Activated CD4-positive, alpha-beta T cell treated with anti-CD3 and anti-CD28 coated beads, Interleukin-2, amount 50 U/mL, for 4 hours (primary cell): ENCODE data around the gene ERN1.

Source experiments
- DNase-seq, 2 experiments: peaks; one replicate each; pipeline ENCODE4 v3.0.0-alpha.2; 2020

The ERN1 gene

DNA sequence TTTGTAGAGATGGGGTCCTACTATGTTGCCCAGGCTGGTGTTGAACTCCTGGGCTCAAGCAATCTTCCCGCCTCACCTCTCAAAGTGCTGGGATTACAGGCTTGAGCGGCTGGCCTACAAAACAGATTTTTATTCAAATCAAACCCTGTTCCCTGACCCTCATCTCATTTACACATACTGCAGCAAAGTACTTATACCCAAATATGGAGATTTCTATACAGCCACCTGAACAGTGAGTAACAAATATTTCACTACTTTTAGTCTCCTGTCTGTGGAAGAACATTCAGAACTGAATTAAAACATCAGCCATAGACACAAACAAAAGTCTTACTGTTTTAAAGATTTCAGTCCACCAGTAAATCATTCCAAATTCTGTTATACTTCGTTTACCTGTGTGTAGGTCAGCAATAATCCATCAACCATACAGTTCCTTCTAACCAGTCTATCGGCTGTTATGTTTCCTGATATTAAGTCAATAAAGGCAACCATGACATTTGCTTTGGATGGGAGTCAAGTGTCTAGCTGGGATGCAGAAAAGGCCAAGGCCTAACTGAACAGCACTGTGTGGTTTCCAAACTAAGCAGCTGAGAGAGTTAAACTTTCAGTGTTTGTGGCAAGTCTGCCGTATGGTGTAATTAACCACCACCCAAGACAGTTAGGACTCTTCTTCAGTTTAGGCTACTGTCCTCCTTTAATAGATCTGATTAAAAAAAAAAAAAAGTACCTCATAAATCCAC lies 22.3 kb downstream of the ERN1 start:
- no peak for DNase-seq

DNA sequence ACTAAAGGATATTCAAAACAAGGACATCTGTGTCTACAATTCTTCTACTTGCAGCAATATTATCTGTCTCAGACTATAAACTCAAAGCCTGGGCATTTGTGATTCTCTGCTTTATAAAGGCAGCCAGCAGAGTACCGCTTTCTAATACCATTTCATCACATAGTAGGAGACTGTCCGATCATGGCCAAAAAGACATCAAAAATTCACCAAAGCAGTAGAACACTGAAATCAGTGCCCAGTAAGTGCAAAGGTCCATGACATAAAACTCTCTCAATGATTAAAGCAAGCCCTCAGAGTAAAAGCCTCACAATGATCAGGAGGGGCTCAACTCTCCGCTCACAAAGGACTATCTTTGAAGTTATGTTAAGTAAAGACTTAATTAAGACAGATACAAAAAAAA lies 23.0 kb downstream of the ERN1 start:
- DNase-seq = no peak

DNA sequence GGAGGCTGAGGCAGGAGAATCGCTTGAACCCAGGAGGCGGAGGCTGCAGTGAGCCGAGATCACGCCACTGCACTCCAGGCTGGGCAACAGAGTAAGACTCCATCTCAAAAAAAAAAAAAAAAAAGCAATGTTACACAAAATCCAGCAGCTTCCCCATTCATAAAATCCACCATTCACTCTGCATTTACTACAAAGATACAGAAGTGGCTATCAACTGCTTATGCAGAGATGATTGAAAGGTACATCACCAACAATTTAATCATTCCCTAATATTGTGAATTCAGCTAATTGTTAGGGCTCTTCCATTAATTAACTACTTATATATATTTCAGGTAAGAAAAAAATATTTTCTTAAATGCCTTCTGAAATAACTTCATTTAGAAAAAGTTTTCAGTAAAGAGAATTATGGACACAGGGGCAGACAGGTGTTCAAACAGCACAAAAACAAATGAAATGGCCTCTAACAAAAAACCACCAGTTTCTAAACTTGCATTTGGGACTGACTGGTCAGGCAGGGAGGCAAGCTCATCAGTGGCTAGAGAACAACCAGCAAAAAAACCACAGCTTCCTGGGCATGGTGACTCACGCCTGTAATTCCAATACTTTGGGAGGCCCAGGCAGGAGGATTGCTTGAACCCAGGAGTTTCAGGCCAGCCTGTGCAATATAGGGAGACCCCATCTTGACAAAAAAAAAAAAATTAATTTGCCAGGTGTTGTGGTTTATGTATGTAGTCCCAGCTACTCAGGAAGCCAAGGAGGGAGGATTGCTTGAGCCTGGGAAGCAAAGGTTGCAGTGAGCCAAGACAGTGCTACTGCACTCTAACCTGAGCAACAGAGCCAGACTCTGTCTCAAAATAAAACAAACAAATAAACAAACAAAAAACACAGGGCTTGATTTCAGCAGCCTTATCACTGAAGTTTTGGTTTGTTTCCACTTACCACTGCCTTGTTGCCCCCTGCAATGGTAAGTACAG lies 26.3 kb downstream of the ERN1 start:
- no peak for DNase-seq

DNA sequence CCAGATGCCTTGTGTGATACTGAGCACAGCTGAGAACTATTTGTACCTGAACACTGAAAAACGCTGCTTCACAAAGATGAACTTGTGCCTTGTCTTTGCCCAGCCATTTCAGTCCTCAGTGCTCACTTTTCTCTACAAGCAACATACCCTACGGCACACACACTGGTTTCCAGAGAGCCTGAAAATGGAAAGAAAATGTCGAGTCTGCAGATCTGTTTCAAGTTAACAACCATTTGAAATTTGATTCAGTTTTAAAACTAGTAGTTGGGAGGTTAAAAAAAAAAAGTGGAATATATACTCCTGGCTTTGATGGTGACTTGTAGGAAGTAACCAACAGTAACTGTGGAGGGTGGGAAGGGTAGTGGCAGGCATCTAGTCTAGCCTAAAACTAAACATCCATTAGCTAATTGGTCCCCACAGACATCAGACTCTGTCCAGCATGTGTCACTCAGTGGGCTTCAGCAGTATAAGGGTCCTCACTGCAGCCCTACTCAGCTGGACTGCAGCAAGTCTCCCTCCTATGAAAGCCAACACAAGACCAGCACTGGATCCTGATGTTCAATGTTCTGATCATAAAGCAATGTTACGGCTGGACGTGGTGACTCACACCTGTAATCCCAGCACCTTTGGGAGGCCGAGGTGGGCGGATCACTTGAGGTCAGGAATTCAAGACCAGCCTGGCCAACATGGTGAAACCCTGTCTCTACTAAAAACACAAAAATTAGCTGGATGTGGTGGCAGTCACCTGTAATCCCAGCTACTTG lies 27.1 kb downstream of the ERN1 start:
- DNase-seq = no peak

DNA sequence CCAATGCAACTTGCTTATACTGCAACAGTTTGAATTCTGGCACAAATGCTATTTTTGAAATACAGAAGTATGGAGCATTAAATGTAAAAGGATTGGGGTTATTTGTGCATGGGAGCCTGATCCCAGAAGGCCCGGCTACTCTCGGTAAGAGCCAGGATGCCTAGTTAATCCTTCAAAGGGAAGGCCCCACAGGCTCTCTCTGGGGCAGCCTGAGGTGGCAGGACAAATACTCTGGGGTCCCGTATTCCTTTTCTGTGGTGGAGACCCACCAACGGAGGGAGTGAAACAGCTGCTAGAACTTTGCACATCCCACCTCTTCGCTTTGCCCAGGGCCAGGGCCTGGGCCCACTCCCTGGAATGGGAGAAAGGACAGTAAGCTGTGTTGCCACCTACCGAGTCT lies 30.4 kb downstream of the ERN1 start:
- no peak for DNase-seq

DNA sequence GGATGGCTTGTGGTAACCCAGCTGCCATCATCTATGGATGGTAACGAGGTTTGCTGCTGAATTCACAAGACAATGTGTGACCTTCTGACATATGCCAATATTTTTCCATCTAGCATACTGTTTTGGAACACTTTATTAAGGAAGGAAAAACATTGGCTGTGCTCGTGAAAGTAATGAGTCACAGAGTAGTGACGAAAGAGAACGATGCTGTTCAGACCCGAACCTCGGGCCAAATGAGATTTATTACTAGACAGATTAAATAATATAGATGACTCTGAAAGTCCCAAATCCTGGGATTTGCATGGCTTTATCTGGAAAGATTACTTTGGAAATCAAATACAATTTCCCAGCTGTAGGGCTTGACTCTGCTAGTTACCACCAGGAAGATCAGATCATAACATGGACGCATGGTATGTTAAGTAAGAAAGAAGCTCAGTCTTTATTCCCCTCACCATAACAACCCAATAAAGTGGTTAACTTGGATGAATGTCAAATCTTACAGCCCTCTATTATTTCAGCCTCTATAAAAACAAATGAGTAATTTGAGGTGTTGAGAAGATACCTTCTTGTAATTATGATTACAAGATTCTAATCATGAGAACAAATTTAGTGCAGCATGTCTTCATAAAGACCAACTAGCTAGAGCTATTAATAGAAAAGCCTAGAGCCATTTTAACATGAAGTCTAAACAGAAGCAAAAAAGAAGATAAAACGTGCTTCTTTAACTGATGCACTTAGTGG lies 32.6 kb downstream of the ERN1 start:
- DNase-seq = no peak

DNA sequence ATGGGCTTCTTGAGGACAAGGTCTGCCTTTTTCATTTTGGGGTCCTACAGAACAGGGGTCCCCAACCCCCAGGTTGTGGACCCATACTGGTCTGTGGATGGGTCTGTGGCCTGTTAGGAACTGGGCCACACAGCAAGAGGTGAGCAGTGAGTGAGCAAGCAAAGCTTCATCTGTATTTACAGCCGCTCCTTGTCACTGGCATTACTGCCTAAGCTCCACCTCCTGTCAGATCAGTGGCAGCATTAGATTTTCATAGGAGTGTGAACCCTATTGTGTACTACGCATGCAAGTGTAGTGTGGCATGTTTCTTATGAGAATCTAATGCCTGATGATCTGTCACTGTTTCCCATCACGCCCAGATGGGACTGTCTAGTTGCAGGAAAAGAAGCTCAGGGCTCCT lies 33.9 kb downstream of the ERN1 start:
- no peak for DNase-seq

DNA sequence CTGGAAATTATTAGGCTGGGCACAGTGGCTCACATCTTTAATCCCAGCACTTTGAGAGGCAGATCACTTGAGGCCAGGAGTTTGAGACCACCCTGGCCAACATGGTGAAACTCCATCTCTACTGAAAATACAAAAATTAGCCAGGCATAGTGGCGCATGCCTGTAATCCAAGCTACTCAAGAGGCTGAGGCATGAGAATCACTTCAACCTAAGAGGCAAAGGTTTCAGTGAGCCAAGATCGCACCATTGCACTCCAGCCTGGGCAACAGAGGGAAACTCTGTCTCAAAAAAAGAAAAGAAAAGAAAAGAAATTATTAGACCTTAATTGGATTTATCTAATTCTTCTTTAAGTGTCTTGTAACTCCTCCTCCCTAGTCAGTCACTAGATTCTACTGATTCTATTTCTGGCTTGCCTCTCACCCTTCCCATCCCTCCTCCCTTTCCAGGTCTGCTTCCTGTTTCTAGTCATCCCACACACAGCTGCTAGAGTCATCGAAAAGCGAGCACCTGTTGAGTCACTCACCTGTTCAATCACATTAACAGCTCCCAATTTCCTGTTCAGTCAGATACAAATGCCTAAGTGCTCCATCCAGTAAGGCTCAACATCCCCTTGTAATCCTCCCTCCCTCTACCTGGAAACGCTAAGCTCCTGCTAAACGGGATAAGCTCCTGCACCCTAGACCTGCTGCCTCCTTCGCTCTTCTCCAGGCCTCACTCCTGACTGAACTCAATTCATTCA lies 34.6 kb downstream of the ERN1 start:
- DNase-seq = no peak

DNA sequence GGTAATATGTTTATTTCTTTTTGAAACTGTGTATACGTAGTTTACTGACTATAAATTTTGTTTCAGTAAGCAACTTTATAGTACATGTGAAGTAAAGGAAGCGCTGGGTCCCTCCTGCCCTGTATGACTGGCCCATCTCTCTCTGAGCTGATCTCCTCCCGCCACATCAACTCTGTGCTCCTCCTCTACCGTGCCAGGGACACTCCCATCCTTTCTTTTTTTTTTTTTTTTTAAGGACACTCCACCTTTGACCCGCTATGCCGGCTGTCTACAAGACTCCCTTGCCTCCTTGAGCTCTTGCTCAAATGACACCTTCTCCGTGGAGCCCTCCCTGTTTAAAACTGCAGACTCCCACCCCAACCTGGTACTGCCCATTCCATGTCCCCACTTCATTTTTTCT lies 35.5 kb downstream of the ERN1 start:
- no peak for DNase-seq

DNA sequence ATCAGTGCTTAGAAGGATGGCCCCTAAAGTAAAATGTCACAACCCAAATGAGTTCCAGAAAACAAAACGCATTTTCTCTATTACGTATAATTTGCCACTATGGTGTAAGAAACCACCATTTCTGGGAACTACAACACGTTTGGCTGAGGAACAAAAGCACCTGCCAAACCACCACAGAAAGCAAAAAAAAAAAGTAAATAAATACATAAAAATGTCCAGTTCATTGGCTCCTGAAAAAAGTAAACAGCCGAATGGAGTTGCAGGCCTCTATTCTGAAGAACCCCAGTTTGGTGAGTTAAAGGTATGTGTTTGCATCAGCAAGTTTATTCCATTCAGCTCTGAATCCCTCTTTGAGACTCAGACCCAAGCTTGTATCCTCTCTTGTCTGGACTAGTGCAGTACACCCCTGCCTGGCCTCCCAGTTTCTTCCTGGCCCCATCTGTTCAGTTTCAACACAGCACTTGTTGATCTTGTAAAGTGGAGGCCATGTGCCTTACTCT lies 36.9 kb downstream of the ERN1 start:
- no peak for DNase-seq

DNA sequence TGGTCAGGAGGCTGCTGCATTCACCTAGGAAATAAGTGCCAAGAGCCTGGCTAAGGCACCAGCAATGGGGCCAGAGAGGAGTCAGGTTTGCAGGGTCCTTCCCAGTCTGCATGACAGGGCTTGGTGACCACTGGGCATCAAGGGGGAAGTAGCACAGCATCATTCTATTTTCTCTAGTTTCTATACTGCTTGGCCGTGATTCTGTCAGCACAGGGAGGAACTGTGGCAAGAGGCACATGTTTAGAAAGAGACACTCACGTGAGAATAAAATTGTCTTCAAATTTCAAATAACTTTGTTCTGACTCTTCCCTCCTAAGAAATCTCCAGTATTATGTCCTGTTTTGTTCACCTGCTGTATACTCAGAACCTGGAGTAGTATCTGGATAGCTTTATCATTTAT lies 37.8 kb downstream of the ERN1 start:
- no peak for DNase-seq

DNA sequence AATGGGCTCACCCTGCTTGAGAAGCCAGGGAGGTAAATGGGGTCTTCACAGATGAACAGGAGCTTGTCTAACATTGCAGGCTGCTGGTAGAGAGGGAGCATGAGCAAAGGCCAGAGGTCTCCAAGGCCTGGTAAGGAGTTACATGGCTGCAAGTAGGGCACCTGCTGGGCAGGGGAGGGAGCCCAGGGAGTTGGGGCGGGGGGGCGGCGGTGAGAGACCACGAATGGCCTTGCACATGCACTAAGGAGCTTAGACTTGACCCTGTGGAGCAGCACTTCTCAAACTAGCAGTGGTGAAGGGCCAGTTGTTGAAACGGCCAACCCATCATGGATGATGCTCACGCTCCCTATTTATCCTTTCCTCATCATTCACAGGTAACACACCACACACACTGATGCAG lies 38.4 kb downstream of the ERN1 start:
- DNase-seq = no peak

DNA sequence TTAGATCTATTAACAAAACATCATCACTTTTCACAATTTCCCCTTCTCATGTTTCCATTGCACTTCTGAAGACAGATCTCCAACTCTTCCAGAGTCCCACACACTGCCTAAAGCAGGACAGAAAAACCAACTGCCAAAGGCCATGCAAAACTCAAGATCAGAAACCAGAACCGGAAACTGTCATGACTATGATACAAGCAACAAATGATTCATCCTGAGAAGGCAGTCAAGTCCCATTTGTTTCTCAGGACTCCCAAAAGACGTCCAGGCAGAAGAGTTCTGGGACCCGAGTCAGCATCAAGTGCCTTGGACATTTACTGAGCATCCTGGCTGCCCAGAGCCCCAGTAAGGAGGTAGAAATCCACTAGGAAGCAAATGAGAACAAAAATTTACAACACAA lies 38.8 kb downstream of the ERN1 start:
- no peak for DNase-seq

DNA sequence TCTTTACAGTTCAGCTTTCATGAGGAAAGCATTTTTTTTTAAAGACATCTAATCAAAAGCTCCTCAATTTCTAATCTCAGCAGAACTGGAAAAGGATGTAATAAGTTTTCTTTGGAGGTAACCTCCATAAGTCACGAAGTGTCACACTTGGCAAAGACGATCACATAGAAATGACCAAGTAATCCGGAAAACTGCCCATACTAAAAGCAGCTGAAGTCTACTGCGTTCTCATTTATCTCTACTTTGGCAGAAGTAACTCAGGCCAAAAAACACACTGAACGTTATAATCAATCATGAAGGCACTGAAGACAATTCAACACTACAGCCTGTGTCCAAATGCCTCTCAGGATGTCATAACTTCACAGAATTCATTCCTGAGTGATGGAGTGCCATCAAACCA lies 39.8 kb downstream of the ERN1 start:
- DNase-seq = no peak

DNA sequence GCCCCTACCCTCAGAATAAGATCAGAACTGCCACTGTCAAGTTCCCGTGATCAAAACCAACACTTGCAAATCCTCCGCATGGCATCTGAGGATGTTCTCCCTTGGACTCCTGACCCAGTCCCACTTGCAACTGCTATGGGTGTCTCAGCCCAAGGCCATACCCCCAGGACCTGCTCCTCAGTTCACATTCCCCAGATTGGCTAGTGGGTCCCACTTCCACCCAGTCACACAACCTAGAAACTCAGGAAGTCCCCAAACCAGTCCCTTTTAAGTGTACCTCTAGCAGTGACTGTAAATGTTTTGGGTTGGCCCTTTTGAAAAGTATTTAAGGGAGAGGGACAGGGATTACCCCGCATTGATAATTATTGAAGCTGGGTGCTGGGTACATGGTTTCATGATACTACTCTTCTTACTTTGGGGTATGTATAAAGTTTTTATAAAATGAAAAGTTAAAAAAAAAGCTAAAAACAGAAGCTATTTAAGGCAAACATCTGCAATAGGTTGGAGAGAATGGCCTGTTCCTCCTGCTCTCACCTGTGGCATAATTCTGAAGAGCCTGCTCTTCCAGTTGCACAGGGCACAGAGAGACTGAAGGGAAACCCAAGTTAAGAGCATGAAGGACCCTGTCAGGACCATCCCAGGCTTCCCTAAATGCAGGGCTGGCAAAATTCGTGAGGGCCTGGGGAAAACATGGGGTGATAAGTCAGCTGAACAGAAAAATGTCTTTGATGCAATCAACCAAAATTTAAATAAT lies 42.5 kb downstream of the ERN1 start:
- DNase-seq = no peak

DNA sequence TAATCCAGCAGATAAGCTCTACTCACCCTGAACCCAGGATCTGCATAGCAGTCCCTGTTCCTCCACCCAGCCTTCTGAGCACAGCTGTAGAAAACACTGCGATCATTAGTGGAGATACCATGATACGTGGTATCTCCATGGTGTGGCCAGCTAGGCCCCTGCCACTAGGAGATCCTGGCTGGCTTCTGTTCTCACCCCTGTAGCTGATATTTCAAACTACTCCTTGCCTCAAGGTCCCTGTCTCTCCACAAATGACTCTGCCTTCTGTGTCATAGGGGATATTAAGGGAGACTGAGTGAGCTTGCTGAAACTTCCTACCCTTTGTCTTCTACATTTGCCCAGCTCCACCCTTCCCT lies 44.3 kb downstream of the ERN1 start:
- DNase-seq = no peak

DNA sequence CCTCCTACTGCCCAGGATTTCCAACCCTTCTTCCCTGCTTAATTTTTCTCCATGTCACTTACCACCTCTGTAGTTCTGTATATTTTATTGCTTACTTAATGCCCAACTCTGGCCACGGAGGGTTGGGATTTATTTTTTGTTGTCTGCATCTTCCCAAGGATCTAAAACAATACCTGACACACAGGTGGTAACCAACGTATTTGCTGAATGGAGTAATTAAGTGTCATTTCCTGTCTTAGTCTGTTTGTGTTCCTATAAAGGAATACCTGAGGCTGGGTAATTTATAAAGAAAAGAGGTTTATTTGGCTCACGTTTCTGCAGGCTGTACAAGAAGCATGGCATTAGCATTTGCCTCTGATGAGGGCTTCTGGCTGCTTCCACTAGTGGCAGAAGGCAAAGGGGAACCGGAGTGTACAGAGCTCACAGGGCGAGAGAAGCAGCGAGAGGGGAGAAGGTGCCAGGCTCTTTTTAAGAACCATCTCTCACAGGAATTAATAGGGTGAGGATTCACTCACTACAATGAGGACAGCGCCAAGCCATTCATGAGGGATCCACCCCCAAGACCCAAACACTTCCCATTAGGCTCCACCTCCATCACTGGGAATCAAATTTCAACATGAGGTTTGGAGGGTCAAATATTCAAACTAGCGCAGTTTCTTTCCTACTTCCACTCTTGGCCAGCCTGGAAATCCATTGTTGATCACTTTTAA lies 44.8 kb downstream of the ERN1 start:
- DNase-seq = no peak

DNA sequence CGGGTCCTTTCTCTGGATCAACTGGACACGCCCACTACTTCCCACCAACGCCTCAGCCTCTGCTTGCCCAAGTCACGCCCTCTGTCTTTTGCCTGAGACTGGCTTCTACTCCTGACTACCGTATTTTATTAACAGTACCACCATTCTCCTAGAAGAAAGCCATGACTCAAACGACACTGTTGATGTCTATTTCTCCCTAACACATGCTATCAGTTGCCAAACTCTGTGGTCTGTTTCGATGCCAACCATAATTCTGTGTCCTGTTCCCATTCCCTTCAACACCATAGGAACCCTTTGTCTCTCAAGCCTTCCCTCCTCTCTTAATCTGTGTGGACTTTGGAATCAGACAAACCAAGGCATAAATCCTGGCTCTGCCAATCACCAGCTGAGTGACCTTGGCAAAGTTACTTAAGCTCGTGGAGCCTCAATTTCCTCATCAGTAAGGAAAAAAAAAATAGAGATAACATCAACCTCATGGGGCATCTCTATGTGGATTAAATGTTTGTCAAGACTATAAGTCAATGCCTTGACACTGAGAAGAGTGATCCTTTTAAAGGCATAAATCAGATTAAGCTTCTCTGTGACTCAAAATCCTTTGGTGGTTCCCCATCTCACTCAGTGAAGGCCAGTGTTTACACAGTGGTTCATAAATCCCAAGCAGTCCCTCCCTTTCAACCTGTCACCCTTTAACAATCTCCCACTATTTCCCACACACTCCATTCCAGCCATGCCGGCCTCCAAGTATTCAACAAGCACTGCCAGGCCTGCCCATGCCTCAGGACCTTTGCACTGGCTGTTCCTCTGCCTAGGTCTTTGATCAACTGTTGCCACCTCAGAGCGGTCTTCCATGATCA lies 45.6 kb downstream of the ERN1 start:
- DNase-seq = no peak

DNA sequence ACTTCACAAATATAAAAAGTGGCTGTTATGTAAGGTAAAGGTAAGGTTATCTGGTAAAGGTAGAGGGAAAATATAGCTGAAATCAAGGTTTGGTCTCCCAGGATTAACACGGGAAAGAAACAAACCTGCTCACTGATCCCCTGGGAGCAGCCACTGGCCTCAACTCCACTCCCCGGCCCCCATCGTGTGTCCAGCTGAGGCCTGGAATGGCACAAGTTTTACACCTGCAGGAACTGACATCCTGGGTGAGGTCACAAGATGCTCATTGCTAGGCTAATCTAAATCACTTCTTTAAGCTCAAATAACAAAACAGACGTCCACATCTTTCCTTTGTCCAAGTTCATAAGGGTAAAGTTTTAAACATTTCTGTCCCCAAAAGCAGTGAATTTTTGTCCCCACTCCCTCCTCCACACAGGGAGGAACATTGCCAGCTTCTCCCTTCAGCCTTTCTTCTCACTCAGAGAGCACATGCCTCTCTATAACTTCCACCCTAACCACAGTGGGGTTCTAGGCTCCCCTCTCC lies 46.3 kb downstream of the ERN1 start:
- no peak for DNase-seq
